C4-2B (cell line): Measurements from ENCODE around the gene GJA3.

Source experiments
- CTCF ChIP-seq: fragments of 450-650 bp; conservative IDR thresholded peaks from 2 replicates; pipeline ENCODE4 v1.5.1; 2017; ENCODE audit warnings: mild to moderate bottlenecking
- ZFX ChIP-seq: fragments of 450-650 bp; IDR thresholded peaks from 2 replicates; pipeline ENCODE4 v1.6.1; 2017

- TF ChIP-seq CTCF: no peak
- no peak for TF ChIP-seq ZFX
Measured at GRCh38 chr13:20193162-20193906, 32.5 kb upstream of the GJA3 start.
